ENCODE measurements around the gene PINLYP.

Gene PINLYP

DNA sequence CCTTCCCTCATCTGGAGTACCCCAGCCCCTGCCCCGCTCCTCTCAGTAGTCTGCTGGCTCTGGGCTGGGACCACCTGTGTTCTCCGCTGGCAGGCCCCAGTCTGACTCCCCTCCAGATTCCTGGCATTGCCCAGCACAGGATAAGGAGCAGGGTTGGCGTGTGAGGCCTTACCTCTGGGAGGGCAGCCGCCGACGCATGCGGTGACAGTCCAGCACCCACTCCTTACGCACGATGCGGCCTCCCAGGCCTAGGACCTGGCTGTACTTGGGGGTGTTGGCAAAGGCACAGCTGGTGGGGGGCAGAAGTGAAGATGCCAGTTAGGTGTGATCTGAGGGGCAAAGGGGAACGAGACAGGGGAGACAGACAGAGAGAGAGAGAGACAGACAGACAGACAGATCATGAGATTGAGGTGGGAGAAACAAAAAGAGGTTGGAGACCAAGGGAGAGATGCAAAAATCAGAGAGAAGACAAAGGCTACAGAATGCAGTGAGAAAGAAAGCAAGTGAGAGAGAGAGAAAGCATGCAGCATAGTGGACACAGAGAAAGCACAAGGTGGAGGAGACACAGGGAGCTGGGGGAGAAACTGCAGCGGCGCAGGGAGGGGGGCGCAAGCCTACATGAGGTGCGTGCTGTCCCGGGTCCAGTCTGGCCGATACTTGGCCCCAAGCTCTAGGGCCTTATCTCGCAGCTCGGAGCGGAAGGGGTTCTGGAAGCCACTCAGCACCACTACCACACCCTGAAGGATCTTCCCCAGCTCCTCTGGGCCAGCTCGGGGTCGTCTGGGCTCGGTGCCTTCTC lies 24.0 kb upstream of the PINLYP start:
- DNase-seq, result no peak

DNA sequence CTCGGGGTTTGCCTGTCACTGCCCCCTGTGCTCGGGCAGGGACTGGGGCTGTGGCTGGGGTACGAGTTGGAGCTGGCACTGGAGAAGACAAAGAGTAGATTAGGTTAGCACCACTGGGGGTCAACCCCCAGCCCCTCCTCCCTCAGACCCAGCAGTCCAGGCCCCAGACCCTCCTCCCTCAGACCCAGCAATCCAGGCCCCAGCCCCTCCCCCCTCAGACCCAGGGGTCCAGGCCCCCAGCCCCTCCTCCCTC lies 23.5 kb upstream of the PINLYP start:
- no peak for DNase-seq

GRCh38 chr19:43552616-43553015 lies 23.0 kb upstream of the PINLYP start:
- DNase-seq, result no peak

DNA sequence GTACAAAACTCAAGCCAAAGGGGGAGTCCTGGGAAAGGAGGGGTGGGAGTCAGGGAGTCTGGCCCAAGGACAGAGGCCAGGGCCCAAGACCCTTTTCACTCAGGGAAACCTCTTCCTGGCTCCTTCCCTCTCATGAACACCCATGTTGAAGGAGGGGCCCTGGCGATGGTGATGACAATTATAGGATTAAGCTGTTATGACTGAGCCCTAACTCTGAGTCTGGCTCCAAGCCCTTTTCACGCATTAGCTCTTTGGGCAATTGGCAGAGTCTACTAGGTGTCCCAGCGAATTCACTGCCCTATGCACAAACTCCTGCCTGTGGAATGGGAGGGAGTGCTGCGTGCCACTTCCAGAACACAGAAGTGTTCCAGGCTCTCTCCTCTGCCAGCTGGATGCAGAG lies 21.9 kb upstream of the PINLYP start:
- DNase-seq, result no peak

GRCh38 chr19:43554317-43554895 lies 21.2 kb upstream of the PINLYP start:
- no peak for DNase-seq

GRCh38 chr19:43555185-43555770 lies 20.3 kb upstream of the PINLYP start:
- DNase-seq, result peak; percentile 80

- no peak for DNase-seq
Measured at GRCh38 chr19:43560687-43561086, 14.9 kb upstream of the PINLYP start.

- no peak for DNase-seq
Measured at GRCh38 chr19:43561139-43561970, 14.2 kb upstream of the PINLYP start.

DNA sequence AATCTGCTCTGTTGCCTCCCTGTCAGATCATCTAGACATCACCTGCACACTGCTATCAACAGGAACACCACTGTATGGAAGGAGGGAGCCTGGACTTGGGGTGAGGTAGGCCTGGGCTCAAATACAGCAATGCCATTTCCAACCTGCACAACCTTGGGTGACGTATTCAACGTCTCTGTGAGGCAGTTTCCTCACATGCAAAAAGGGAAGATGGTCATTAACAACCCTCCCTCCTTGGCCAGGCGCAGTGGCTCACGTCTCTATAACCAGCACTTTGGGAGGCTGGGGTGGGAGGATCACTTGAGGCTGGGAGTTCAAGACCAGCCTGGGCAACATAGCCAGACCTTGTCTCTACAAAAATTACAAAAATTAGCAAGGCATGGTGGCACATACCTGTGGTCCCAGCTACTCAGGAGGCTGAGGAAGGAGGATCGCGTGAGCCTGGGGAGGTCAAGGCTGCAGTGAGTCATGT lies 13.3 kb upstream of the PINLYP start:
- DNase-seq, result no peak

- DNase-seq, result peak; percentile 55
Measured at GRCh38 chr19:43562698-43563241, 12.8 kb upstream of the PINLYP start.

DNA sequence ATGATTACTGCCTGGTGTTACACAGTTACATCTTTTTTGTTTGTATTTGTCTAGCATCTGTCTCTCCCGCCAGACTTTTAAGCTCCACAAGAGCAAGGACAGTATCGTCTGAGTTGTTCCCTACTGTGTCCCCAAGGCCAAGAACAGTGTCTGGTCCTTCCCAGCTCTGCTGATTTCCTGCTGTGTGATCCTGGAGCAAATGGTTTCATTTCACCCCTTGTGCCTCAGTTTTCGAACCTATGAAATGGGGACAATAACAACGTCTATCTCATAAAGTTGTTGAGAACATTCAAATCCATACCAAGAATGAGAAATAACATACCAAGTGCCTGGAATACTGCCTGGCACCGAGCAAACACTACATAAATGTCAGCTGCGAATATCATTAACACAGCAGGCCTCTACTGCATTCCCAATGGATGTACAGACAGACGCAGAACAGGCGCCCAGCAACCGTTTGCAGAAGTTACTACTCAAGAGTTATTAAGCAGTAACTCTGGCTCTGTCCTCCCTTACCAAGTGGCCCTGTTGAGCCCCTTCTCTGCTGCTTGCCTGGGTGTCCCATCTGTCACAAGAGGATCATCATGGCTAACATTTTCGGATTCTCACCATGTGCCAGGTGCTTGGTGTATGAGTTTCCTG lies 11.7 kb upstream of the PINLYP start:
- DNase-seq, result no peak

DNA sequence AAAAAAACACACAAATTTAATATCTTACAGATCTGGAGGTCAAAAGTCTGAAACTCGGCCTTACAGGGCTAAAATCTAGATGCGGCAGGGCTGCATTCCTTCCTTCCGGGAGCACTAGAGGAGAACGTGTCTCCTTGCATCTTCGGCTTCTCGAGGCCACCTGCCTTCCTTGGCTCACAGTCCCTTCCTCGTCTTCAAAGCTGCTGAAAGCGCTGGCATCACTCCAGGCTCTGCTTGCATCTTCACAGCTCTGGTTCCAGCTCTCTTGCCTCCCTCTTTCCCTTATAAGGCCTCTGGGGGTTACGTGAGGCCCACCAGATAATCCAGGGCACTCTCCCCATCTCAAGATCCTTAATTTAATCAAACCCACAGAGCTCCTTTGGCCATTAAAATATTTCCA lies 10.8 kb upstream of the PINLYP start:
- DNase-seq, result no peak

GRCh38 chr19:43569657-43570056 lies 5.9 kb upstream of the PINLYP start:
- DNase-seq, result no peak

DNA sequence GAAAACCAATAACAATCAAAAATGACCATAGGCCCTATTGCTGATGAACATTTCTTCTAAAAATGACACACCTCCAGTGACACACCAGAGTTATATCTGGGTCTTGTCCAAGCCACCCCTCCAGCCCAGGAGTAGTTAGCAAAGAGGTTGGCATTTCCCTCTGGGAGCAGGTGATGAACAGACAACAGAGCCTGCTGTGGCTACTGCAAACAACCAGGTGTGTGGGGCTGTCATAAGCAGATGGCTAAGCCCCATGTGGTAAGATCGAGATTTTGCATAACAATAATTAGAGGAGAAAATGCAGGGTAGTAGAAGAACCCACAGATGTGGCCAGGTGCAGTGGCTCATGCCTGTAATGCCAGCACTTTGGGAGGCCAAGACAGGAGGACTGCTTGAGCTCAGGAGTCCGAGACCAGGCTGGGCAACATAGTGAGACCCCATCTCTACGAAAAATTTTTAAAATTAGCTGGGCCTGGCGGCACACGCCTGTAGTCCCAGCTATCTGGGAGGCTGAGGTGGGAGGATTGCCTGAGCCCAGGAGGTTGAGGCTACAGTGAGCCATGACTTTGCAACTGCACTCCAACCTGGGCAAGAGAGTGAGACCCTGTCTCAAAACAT lies 5.3 kb upstream of the PINLYP start:
- no peak for DNase-seq

GRCh38 chr19:43572171-43572588 lies 3.4 kb upstream of the PINLYP start:
- no peak for DNase-seq

GRCh38 chr19:43574424-43575155 lies 1.0 kb upstream of the PINLYP start:
- DNase-seq, result no peak

DNA sequence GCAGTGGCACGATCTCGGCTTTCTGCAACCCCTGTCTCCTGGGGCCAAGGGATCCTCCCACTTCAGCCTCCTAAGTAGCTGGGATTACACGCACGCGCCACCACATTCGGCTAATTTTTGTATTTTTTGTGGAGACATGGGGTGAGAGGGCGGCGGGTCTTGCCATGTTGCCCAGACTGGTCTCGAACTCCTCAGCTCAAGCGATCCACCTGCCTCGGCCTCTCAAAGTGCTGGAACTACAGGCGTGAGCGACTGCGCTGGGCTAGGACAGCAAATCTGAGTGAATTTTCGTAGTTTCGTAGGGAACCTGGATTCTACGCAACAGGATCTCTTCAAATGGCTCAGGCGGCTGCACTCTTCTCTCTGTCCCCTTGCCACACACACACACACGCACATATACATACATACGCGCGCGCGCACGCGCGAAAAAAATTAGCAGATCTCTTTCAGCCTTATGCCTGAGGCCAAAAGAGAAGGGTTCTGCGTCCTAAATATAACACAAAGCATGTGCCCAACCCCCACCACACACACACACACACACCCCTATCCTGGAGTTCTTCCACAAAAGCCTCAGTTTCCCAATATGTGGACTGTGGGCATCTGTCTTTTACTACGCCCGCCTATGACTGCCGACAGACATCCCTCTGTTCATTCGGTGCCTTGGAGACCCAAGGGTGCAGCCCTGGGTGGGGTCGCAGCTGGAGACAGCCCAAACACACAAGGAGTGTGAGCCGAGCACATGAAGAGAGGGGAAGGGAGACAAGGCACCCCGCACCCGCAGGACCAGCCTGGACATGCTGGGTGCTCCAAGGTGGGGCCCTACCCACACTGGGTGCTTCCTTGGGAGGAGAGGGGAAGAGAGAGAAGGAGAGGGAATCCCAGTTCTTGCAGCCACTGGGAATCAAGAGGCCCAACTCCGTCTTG lies 616 bp downstream of the PINLYP start:
- no peak for DNase-seq

- no peak for DNase-seq
Measured at GRCh38 chr19:43578787-43579186, 3.2 kb downstream of the PINLYP start.

- DNase-seq, result no peak
Measured at GRCh38 chr19:43581467-43581866, 5.9 kb downstream of the PINLYP start.

DNA sequence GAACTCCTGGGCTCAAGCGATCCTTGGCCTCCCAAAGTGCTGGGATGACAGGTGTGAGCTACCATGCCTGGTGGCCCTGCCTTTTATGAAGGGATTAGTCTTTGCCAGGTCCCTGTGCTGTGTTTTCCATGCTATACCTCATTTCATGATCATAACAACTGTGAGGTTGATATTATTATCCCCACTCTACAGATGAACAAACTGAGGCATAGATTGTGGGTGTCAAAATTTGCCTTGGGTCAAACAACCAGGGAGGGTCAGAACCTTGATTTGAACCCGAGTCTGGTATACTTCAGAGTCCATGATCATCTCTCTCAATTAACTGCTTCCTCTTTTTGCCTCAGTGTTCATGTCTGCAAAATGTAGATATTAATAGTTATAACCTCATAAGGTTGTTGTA lies 6.9 kb downstream of the PINLYP start:
- DNase-seq, result no peak

Measured in T-helper 9 cell (primary cell).